Liver (tissue), 9 donors: Measurements from ENCODE around the gene ICAM3. TPM values are rescaled to one million over a fixed set of nuclear protein-coding genes. Genes with fewer than 3 reads are reported as not detected.
"Not testable (repeated sequence)": the region's sequence is repeated elsewhere in the genome, so short reads cannot be mapped to it uniquely, and the experiment has no call there.

ENCODE experiments used
- DNase-seq: peaks from one replicate; pipeline ENCODE4 v3.0.0-alpha.2; 2017; ENCODE audit warnings: low spot score
- H3K27ac ChIP-seq, 2 donors: one replicate each; pipeline ENCODE4 v1.7.0; 2013; ENCODE audit warnings: inconsistent platforms in 2 of 2, low read length in 2 of 2, control low read depth in 1 of 2, low read depth in 1 of 2, mild to moderate bottlenecking in 1 of 2
- H3K27me3 ChIP-seq, 4 donors: one replicate each; pipeline versions ENCODE4 v1.6.1 to v1.7.0; 2013; ENCODE audit warnings: low read length in 3 of 4, inconsistent platforms in 1 of 4, mild to moderate bottlenecking in 1 of 4, moderate library complexity in 1 of 4; ENCODE audit not compliant: control insufficient read depth in 4 of 4, insufficient read depth in 4 of 4
- H3K36me3 ChIP-seq, 4 donors: one replicate each; pipeline versions ENCODE4 v1.6.1 to v1.7.0; 2013; ENCODE audit warnings: low read length in 3 of 4, mild to moderate bottlenecking in 3 of 4, low read depth in 1 of 4, moderate library complexity in 1 of 4; ENCODE audit not compliant: control insufficient read depth in 4 of 4, insufficient read depth in 3 of 4
- H3K4me1 ChIP-seq, 4 donors: one replicate each; pipeline versions ENCODE4 v1.6.1 to v1.7.0; 2013; ENCODE audit warnings: low read length in 3 of 4, mild to moderate bottlenecking in 3 of 4, moderate library complexity in 1 of 4; ENCODE audit not compliant: control insufficient read depth in 4 of 4, insufficient read depth in 4 of 4
- H3K4me3 ChIP-seq, 3 donors: one replicate each; pipeline versions ENCODE4 v1.6.1 to v1.7.0; 2013; ENCODE audit warnings: low read length in 3 of 3, control low read depth in 1 of 3, low read depth in 1 of 3, mild to moderate bottlenecking in 1 of 3
- H3K9ac ChIP-seq, 2 donors: one replicate each; pipeline ENCODE4 v1.7.0; 2013; ENCODE audit warnings: low read length in 2 of 2, mild to moderate bottlenecking in 2 of 2, moderate library complexity in 2 of 2, control low read depth in 1 of 2, low read depth in 1 of 2
- H3K9me3 ChIP-seq, 4 donors: one replicate each; pipeline versions ENCODE4 v1.6.1 to v1.7.0; 2013; ENCODE audit warnings: low read length in 3 of 4; ENCODE audit not compliant: control insufficient read depth in 4 of 4
- EGR1 ChIP-seq, 2 donors: IDR thresholded peaks; 2 replicates each; pipeline ENCODE4 v1.6.1; 2016 to 2018; ENCODE audit warnings: antibody characterized with exemption in 2 of 2, low read depth in 2 of 2
- FOXA1 ChIP-seq: IDR thresholded peaks from 2 replicates; pipeline ENCODE4 v1.6.1; 2016; ENCODE audit warnings: antibody characterized with exemption
- FOXA2 ChIP-seq: IDR thresholded peaks from 2 replicates; pipeline ENCODE4 v1.6.1; 2016; ENCODE audit warnings: antibody characterized with exemption
- GABPA ChIP-seq, 2 donors: IDR thresholded peaks in 1 of 2; conservative IDR thresholded peaks in 1 of 2; 2 replicates each; pipeline ENCODE4 v1.6.1; 2016; ENCODE audit warnings: antibody characterized with exemption in 2 of 2, mild to moderate bottlenecking in 1 of 2, moderate library complexity in 1 of 2
- HNF4A ChIP-seq, 2 donors: conservative IDR thresholded peaks; 2 replicates each; pipeline ENCODE4 v1.6.1; 2016; ENCODE audit warnings: antibody characterized with exemption in 2 of 2, mild to moderate bottlenecking in 2 of 2
- HNF4G ChIP-seq: IDR thresholded peaks from 2 replicates; pipeline ENCODE4 v1.6.1; 2016; ENCODE audit warnings: antibody characterized with exemption
- JUND ChIP-seq, 2 donors: IDR thresholded peaks; 2 replicates each; pipeline ENCODE4 v1.6.1; 2016; ENCODE audit warnings: antibody characterized with exemption in 2 of 2
- NR2F2 ChIP-seq: IDR thresholded peaks from 2 replicates; pipeline ENCODE4 v1.6.1; 2016; ENCODE audit warnings: antibody characterized with exemption
- RAD21 ChIP-seq, 2 donors: IDR thresholded peaks; 2 replicates each; pipeline ENCODE4 v1.6.1; 2016; ENCODE audit warnings: antibody characterized with exemption in 2 of 2, mild to moderate bottlenecking in 2 of 2
- RXRA ChIP-seq, 2 donors: IDR thresholded peaks; 2 replicates each; pipeline ENCODE4 v1.6.1; 2017 to 2018; ENCODE audit warnings: antibody characterized with exemption in 2 of 2, mild to moderate bottlenecking in 1 of 2
- SP1 ChIP-seq: IDR thresholded peaks from 2 replicates; pipeline ENCODE4 v1.6.1; 2018; ENCODE audit warnings: antibody characterized with exemption, mild to moderate bottlenecking
- TAF1 ChIP-seq: conservative IDR thresholded peaks from 2 replicates; pipeline ENCODE4 v1.6.1; 2016; ENCODE audit warnings: antibody characterized with exemption, mild to moderate bottlenecking
- YY1 ChIP-seq: IDR thresholded peaks from 2 replicates; pipeline ENCODE4 v1.6.1; 2016; ENCODE audit warnings: antibody characterized with exemption, mild to moderate bottlenecking
- WGBS: extraction: QIAGEN DNeasy Blood & Tissue Kit; methylation state at CpG from one replicate; pipeline ENCODE4 v1.1.7; 2013; 5-methylcytosine and 5-hydroxymethylcytosine counted together
- polyA plus RNA-seq, 2 donors: library from polyadenylated mRNA; stranded (reverse) in 1 of 2; unstranded in 1 of 2; fragments of 200-250 nt in 1 of 2; fragments of >200 nt in 1 of 2; fragmentation: Nextera tagmentation in 1 of 2; extraction: Ambion mirVana in 1 of 2; gene quantifications; one replicate each; pipeline versions ENCODE4 v1.2.1 to v1.2.3, GENCODE V29; 2013 to 2015
- total RNA-seq, 2 donors: library from RNA; depleted of rRNA; stranded (reverse); fragments of >200 nt; gene quantifications; one replicate each; pipeline ENCODE4 v1.2.3, GENCODE V29; 2014
- TF ChIP-seq, protein P1 (sequence below): IDR thresholded peaks from 2 replicates; pipeline ENCODE4 v1.6.1; 2016; ENCODE audit warnings: antibody characterized with exemption
- TF ChIP-seq, protein P2 (sequence below): IDR thresholded peaks from 2 replicates; pipeline ENCODE4 v1.6.1; 2016; ENCODE audit warnings: antibody characterized with exemption
- TF ChIP-seq, protein P3 (sequence below): IDR thresholded peaks from 2 replicates; pipeline ENCODE4 v1.6.1; 2016; ENCODE audit warnings: antibody characterized with exemption
- TF ChIP-seq, protein P4 (sequence below): IDR thresholded peaks from 2 replicates; pipeline ENCODE4 v1.6.1; 2016; ENCODE audit warnings: antibody characterized with exemption, mild to moderate bottlenecking
- donor health status: healthy.
- donor health status: healthy.
- donor health status: healthy.
- donor health status: healthy.
- donor health status: healthy.

Gene ICAM3
- total and polyA plus RNA-seq, 4 donors, result 15.9 to 62.8 (median 21.0) TPM

DNA sequence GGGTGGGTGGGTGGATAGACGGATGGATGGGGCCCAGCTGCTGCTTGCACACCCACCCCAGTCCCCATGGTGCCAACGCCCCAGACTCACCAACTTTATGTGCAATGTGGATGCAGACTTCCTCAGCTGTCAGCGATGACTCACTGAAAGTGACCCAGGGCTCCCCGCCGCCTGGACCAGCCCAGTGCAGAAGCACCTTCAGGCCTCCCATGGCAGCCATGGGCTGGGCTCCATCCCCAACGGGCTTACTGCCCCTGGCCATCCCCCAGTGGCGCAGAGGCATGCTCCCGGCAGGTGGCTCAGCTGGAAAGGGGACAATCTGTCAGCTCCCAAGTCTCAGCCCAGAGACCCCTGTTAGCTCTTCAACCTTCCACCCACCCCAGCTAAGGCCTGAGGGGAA lies 38.7 kb upstream of the ICAM3 start:
- no peak overlapping the region for H3K9ac ChIP-seq
- peaks cover 3 to 11% (median 8%) of the 10 kb centered on the region in 4 donors for H3K4me1 ChIP-seq
- H3K27ac ChIP-seq, result no peak overlapping the region
- H3K27me3 ChIP-seq, result no peaks in the 10 kb centered on the region
- peaks cover 3 to 10% (median 3%) of the 10 kb centered on the region in 4 donors for H3K36me3 ChIP-seq
- TF ChIP-seq HNF4A (conservative IDR thresholded peaks at IDR 0.05), result no peak
- TF ChIP-seq TAF1, result no peak
- no peak overlapping the region for H3K4me3 ChIP-seq
- H3K9me3 ChIP-seq, result no peaks in the 10 kb centered on the region
- WGBS, result 97% methylated on average over 8 of the region's 8 CpGs
- DNase-seq, result no peak

DNA sequence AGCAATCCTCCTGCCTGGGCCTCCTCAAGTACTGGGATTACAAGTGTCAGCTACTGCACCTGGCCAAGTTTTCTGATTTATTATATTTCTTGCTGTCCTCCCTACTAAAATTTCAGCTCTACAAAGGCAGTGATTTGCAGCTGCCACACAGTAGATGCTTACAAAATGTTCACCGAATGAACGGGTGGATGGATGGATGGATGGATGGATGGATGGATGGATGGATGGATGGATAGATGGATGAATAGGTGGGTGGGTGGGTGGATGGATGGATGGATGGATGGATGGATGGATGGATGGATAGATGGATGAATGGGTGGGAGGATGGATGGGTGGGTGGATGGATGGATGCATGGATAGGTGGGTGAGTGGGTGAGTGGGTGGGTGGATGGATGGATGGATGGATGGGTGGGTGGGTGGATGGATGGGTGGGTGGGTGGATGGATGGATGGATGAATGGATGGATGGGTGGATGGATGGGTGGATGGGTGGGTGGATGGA lies 37.8 kb upstream of the ICAM3 start:
- not testable (repeated sequence) for H3K9me3 ChIP-seq, H3K4me3 ChIP-seq, H3K9ac ChIP-seq, DNase-seq, H3K27me3 ChIP-seq, H3K27ac ChIP-seq
- 93% methylated on average over 2 of the region's 2 CpGs for WGBS
- Histone ChIP-seq H3K4me1 (peaks cover 3 to 11% (median 8%) of the 10 kb centered on the region in 4 donors), H3K36me3 (peaks cover 3 to 10% (median 3%) of the 10 kb centered on the region in 4 donors)

DNA sequence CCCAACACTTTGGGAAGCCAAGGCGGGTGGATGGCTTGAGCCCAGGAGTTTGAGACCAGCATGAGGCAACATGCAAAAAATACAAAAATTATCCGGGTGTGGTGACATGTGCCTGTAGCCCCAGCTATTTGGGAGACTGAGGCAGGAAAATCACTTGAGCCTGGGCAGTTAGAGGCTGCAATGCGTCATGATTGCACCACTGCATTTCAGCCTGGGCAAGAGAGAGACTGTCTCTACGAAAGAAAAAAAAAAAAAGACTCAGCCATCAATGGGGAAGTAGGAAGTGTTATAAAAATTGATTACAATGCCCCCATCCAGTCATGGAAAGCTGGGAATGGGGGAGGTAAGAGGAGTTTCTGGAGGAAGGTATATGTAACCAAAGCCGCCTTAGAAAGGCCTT lies 35.5 kb upstream of the ICAM3 start:
- no peaks in the 10 kb centered on the region for H3K27me3 ChIP-seq
- TF ChIP-seq, protein P1, sequence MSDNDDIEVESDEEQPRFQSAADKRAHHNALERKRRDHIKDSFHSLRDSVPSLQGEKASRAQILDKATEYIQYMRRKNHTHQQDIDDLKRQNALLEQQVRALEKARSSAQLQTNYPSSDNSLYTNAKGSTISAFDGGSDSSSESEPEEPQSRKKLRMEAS, result no peak
- TF ChIP-seq, protein P2, sequence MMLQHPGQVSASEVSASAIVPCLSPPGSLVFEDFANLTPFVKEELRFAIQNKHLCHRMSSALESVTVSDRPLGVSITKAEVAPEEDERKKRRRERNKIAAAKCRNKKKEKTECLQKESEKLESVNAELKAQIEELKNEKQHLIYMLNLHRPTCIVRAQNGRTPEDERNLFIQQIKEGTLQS, result no peak
- no peak for TF ChIP-seq RXRA (IDR thresholded peaks at IDR 0.05)
- TF ChIP-seq JUND (IDR thresholded peaks at IDR 0.05), result no peak
- no peak for TF ChIP-seq HNF4A (conservative IDR thresholded peaks at IDR 0.05)
- TF ChIP-seq GABPA (IDR thresholded peaks at IDR 0.05 in 1 of 2, conservative IDR thresholded peaks at IDR 0.05 in 1 of 2), result no peak
- TF ChIP-seq TAF1, result no peak
- TF ChIP-seq RAD21 (IDR thresholded peaks at IDR 0.05), result no peak
- TF ChIP-seq EGR1 (IDR thresholded peaks at IDR 0.05; ENCODE audit: low read depth in 2 of 2), result no peak
- no peak for TF ChIP-seq SP1
- TF ChIP-seq, protein P3, sequence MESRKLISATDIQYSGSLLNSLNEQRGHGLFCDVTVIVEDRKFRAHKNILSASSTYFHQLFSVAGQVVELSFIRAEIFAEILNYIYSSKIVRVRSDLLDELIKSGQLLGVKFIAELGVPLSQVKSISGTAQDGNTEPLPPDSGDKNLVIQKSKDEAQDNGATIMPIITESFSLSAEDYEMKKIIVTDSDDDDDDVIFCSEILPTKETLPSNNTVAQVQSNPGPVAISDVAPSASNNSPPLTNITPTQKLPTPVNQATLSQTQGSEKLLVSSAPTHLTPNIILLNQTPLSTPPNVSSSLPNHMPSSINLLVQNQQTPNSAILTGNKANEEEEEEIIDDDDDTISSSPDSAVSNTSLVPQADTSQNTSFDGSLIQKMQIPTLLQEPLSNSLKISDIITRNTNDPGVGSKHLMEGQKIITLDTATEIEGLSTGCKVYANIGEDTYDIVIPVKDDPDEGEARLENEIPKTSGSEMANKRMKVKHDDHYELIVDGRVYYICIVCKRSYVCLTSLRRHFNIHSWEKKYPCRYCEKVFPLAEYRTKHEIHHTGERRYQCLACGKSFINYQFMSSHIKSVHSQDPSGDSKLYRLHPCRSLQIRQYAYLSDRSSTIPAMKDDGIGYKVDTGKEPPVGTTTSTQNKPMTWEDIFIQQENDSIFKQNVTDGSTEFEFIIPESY, result no peak
- TF ChIP-seq FOXA1, result no peak
- TF ChIP-seq YY1, result no peak
- TF ChIP-seq NR2F2, result no peak
- TF ChIP-seq, protein P4, sequence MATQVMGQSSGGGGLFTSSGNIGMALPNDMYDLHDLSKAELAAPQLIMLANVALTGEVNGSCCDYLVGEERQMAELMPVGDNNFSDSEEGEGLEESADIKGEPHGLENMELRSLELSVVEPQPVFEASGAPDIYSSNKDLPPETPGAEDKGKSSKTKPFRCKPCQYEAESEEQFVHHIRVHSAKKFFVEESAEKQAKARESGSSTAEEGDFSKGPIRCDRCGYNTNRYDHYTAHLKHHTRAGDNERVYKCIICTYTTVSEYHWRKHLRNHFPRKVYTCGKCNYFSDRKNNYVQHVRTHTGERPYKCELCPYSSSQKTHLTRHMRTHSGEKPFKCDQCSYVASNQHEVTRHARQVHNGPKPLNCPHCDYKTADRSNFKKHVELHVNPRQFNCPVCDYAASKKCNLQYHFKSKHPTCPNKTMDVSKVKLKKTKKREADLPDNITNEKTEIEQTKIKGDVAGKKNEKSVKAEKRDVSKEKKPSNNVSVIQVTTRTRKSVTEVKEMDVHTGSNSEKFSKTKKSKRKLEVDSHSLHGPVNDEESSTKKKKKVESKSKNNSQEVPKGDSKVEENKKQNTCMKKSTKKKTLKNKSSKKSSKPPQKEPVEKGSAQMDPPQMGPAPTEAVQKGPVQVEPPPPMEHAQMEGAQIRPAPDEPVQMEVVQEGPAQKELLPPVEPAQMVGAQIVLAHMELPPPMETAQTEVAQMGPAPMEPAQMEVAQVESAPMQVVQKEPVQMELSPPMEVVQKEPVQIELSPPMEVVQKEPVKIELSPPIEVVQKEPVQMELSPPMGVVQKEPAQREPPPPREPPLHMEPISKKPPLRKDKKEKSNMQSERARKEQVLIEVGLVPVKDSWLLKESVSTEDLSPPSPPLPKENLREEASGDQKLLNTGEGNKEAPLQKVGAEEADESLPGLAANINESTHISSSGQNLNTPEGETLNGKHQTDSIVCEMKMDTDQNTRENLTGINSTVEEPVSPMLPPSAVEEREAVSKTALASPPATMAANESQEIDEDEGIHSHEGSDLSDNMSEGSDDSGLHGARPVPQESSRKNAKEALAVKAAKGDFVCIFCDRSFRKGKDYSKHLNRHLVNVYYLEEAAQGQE, result no peak
- no peak for TF ChIP-seq HNF4G
- TF ChIP-seq FOXA2, result no peak
- no peak overlapping the region for H3K4me3 ChIP-seq
- DNase-seq, result no peak
- H3K4me1 ChIP-seq, result peaks cover 3 to 6% (median 5%) of the 10 kb centered on the region in 4 donors
- H3K36me3 ChIP-seq, result peaks cover 3 to 13% (median 7%) of the 10 kb centered on the region in 4 donors
- H3K9ac ChIP-seq, result no peak overlapping the region
- 88% methylated on average over 5 of the region's 5 CpGs for WGBS
- H3K27ac ChIP-seq, result no peak overlapping the region
- no peaks in the 10 kb centered on the region for H3K9me3 ChIP-seq
